GM23338 (cell line): ENCODE data around the gene IMPDH1. TPM values are rescaled to one million over a fixed set of nuclear protein-coding genes. Genes with fewer than 3 reads are reported as not detected.

Source experiments
- ATAC-seq: fragments of 200-7000 bp; cut with Tn5 transposase; 3 replicates; pipeline ENCODE4 v1.9.1; 2020
- DNase-seq: peaks from one replicate; pipeline ENCODE4 v3.0.0-alpha.2; 2015; ENCODE audit warnings: low spot score
- H2AFZ ChIP-seq: fragments of 200-600 bp; sonication (generic); 2 replicates; pipeline ENCODE4 v1.8.0; 2016; ENCODE audit warnings: antibody characterized with exemption, mild to moderate bottlenecking, moderate library complexity
- H3F3A ChIP-seq: fragments of 200-600 bp; sonication (generic); replicated peaks from 2 replicates; pipeline ENCODE4 v1.8.0; 2017; ENCODE audit warnings: antibody characterized with exemption, mixed run types, low read depth
- H3K27ac ChIP-seq: fragments of 200-600 bp; sonication (generic); 2 replicates; pipeline ENCODE4 v1.6.1; 2016; ENCODE audit warnings: low read depth
- H3K27me3 ChIP-seq: fragments of 200-600 bp; sonication (generic); 2 replicates; pipeline ENCODE4 v1.8.0; 2016; ENCODE audit warnings: mild to moderate bottlenecking, mixed run types, moderate library complexity; ENCODE audit not compliant: insufficient read depth
- H3K36me3 ChIP-seq: fragments of 200-600 bp; sonication (generic); 2 replicates; pipeline ENCODE4 v1.8.0; 2016; ENCODE audit warnings: mild to moderate bottlenecking; ENCODE audit not compliant: insufficient read depth
- H3K4me1 ChIP-seq: fragments of 200-600 bp; sonication (generic); 2 replicates; pipeline ENCODE4 v1.8.0; 2016; ENCODE audit warnings: mild to moderate bottlenecking, moderate library complexity; ENCODE audit not compliant: insufficient read depth
- H3K4me2 ChIP-seq: fragments of 200-600 bp; sonication (generic); 2 replicates; pipeline ENCODE4 v1.7.1; 2017; ENCODE audit warnings: mixed run types
- H3K4me3 ChIP-seq: fragments of 200-600 bp; sonication (generic); 2 replicates; pipeline ENCODE4 v1.6.1; 2016; ENCODE audit warnings: mixed run types
- H3K79me2 ChIP-seq: fragments of 200-600 bp; sonication (generic); replicated peaks from 2 replicates; pipeline ENCODE4 v1.8.0; 2017; ENCODE audit warnings: mild to moderate bottlenecking; ENCODE audit not compliant: insufficient read depth
- H3K9me2 ChIP-seq: fragments of 200-600 bp; sonication (generic); 2 replicates; pipeline ENCODE4 v1.8.0; 2017; ENCODE audit not compliant: insufficient read depth
- H4K20me1 ChIP-seq: fragments of 200-600 bp; sonication (generic); replicated peaks from 2 replicates; pipeline ENCODE4 v1.8.0; 2017; ENCODE audit warnings: mild to moderate bottlenecking; ENCODE audit not compliant: insufficient read depth
- H3K27ac Mint-ChIP-seq: 2 replicates; pipeline ENCODE4 v1.8.0; 2020; ENCODE audit warnings: inconsistent platforms, mild to moderate bottlenecking, moderate library complexity, mixed read lengths
- H3K27me3 Mint-ChIP-seq: 3 replicates; pipeline ENCODE4 v1.8.0; 2022; ENCODE audit warnings: low read depth, mild to moderate bottlenecking, moderate library complexity, mixed read lengths, inconsistent platforms; ENCODE audit not compliant: insufficient read depth, poor library complexity
- H3K36me3 Mint-ChIP-seq: 3 replicates; pipeline ENCODE4 v1.8.0; 2021; ENCODE audit warnings: low read depth, mild to moderate bottlenecking, inconsistent platforms, moderate library complexity, mixed read lengths
- H3K4me1 Mint-ChIP-seq: 3 replicates; pipeline ENCODE4 v1.8.0; 2020; ENCODE audit warnings: mild to moderate bottlenecking, inconsistent platforms, mixed read lengths
- H3K4me3 Mint-ChIP-seq: 3 replicates; pipeline ENCODE4 v1.8.0; 2021; ENCODE audit warnings: moderate library complexity, mild to moderate bottlenecking, inconsistent platforms, mixed read lengths
- H3K9me3 Mint-ChIP-seq: 3 replicates; pipeline ENCODE4 v1.8.0; 2020; ENCODE audit warnings: moderate library complexity, mild to moderate bottlenecking, inconsistent platforms, mixed read lengths
- CREB1 ChIP-seq: fragments of 250-450 bp; sonication (Bioruptor Pico); IDR thresholded peaks from 2 replicates; pipeline ENCODE4 v1.5.0; 2020; ENCODE audit warnings: low read depth, mild to moderate bottlenecking, moderate library complexity
- CTCF ChIP-seq, 2 experiments: fragments of 200-600 bp in 1 of 2; sonication (generic) in 1 of 2; conservative IDR thresholded peaks; 2 replicates each; pipeline versions ENCODE4 v1.5.1 to v1.6.1; 2016 to 2017; ENCODE audit warnings: antibody characterized with exemption in 2 of 2, low read depth in 2 of 2, mild to moderate bottlenecking in 2 of 2, moderate library complexity in 1 of 2
- ETS1 ChIP-seq: IDR thresholded peaks from 2 replicates; pipeline ENCODE4 v1.6.1; 2016; ENCODE audit warnings: antibody characterized with exemption
- EZH2 ChIP-seq: fragments of 200-600 bp; sonication (generic); IDR thresholded peaks from one replicate; pipeline ENCODE4 v1.8.0; 2017; ENCODE audit warnings: antibody characterized with exemption, mild to moderate bottlenecking, low read depth; ENCODE audit not compliant: unreplicated experiment
- REST ChIP-seq: IDR thresholded peaks from one replicate; pipeline ENCODE4 v1.6.1; 2018; ENCODE audit warnings: antibody characterized with exemption; ENCODE audit not compliant: unreplicated experiment
- ZNF114 ChIP-seq: fragments of 250-450 bp; sonication (Bioruptor Pico); IDR thresholded peaks from 2 replicates; pipeline ENCODE4 v1.5.0; 2020; ENCODE audit warnings: mild to moderate bottlenecking, moderate library complexity
- polyA plus RNA-seq: library from polyadenylated mRNA; unstranded; fragments of >200 nt; fragmentation: Nextera tagmentation; extraction: Ambion mirVana; gene quantifications from 2 replicates; pipeline ENCODE4 v1.2.1, GENCODE V29; 2016
- total RNA-seq: library from RNA; depleted of rRNA; stranded (reverse); fragments of >200 nt; shearing (Covaris generic); gene quantifications from 2 replicates; pipeline ENCODE4 v1.2.3, GENCODE V29; 2014

Gene IMPDH1
- total and polyA plus RNA-seq, 2 experiments from 2014 or later, result 16.4 to 48.3 TPM

GRCh38 chr7:128434413-128435326 lies 24.9 kb upstream of the IMPDH1 start (continued):
- TF ChIP-seq ETS1 (no peak), REST (no peak), ZNF114 (CRISPR knock-in tag) (no peak), EZH2 (no peak), CTCF (conservative IDR thresholded peaks at IDR 0.05; ENCODE audit: low read depth in 2 of 2) (no peak)

- no peak overlapping the region for H3K4me2 ChIP-seq
- H3K79me2 ChIP-seq, result no peaks in the 10 kb centered on the region
- TF ChIP-seq ETS1 (no peak), ZNF114 (CRISPR knock-in tag) (no peak), REST (no peak), CREB1 (CRISPR knock-in tag) (no peak)
- Mint-ChIP-seq H3K4me3 (no peak overlapping the region), H3K4me1 (peaks cover 25% of the 10 kb centered on the region), H3K27ac (no peak overlapping the region), H3K9me3 (no peaks in the 10 kb centered on the region), H3K27me3 (no peaks in the 10 kb centered on the region), H3K36me3 (no peaks in the 10 kb centered on the region)
- peak overlapping the region; percentile 58; the same call in 1 of the 2 replicates for H2AFZ ChIP-seq
- no peak overlapping the region for H3K27ac ChIP-seq
- DNase-seq, result no peak
- no peaks in the 10 kb centered on the region for H3K27me3 ChIP-seq
- no peaks in the 10 kb centered on the region for H3K9me2 ChIP-seq
- H3K4me1 ChIP-seq, result peaks cover 16% of the 10 kb centered on the region; the same call in 1 of the 2 replicates
- H4K20me1 ChIP-seq, result no peaks in the 10 kb centered on the region
- no peak for ATAC-seq
- H3K4me3 ChIP-seq, result no peak overlapping the region
- no peaks in the 10 kb centered on the region for H3F3A ChIP-seq
- H3K36me3 ChIP-seq, result no peaks in the 10 kb centered on the region
Measured at GRCh38 chr7:128431754-128432153, 22.0 kb upstream of the IMPDH1 start.
